ENCODE data around the gene RPL15. TPM values are rescaled to one million over a fixed set of nuclear protein-coding genes. Genes with fewer than 3 reads are reported as not detected.

RPL15 gene
- total and polyA plus RNA-seq, 10 of the 15 experiments (the other 5 are each of a cell fraction or from before 2014, with no cell fraction given): 2,885 to 10,761 (median 4,017) TPM

DNA sequence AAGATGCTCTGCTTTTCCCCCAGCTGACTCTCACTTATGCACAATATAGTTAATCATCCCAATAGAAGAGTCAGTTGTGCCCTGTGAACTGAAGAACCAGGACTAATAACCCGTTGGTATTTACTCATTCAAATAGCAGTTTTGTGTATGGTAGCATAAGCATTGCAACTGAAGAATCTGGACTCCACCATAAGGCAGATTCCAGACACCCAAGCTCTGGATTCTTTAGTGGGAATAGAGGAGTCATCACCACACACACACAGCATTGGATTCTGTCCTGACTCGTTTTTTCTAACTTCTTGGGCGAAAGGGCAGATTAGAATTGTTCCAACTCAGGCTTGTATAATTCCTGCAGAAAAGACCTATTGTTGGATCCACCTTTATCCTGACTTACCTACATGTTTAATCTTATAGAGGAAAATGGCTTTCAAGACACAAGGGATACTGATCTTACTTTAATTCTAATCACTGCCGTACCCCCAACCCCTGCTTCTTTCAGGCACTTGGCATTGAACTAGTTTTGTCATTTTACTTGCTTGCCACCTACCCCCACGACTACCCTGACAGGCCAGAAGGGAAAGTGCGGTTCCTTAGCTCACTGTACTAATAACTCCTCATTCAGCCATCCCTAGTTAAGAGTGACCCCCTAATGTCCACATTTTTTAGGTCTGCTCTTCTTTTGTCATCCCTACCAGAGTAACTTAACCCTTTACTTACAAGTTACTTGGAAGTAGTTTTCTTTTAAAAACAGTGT lies 42.4 kb upstream of the RPL15 start:
- SMC1A ChIA-PET (ENCODE audit: uncharacterized antibody, unreplicated experiment): interaction anchor here (0.8 to 1.8 kb wide), 7 partner anchors 13 to 123 kb away, joined by 3 to 5 read pairs (median 4); no protein-coding TSS in a partner anchor
- Histone ChIP-seq H2AFZ (ENCODE audit: control insufficient read depth, low read depth, low read length) (no peak overlapping the region), H4K20me1 (ENCODE audit: control insufficient read depth, insufficient read depth) (no peaks in the 10 kb centered on the region), H3K27me3 (replicated peaks in 1 of 2; ENCODE audit: control insufficient read depth in 2 of 2, insufficient read depth in 2 of 2, low read length in 1 of 2) (no peaks in the 10 kb centered on the region), H3K27ac (ENCODE audit: control insufficient read depth, insufficient read depth) (no peak overlapping the region), H3K36me3 (ENCODE audit: control insufficient read depth in 2 of 2, insufficient read depth in 2 of 2, low read length in 1 of 2) (peaks cover 2 to 5% of the 10 kb centered on the region in 2 experiments; a peak in 3 of 4 replicates), H3K4me1 (ENCODE audit: control insufficient read depth, insufficient read depth, low read length) (no peaks in the 10 kb centered on the region), H3K9me3 (replicated peaks; ENCODE audit: control insufficient read depth, insufficient read depth, low read length) (no peaks in the 10 kb centered on the region), H3K4me3 (no peak overlapping the region), H3K9ac (ENCODE audit: control insufficient read depth, insufficient read depth, low read length) (no peak overlapping the region), H3K4me2 (ENCODE audit: control insufficient read depth, insufficient read depth) (no peak overlapping the region), H3K79me2 (ENCODE audit: control insufficient read depth, insufficient read depth, low read length) (peaks cover 42% of the 10 kb centered on the region)
- POLR2A ChIA-PET: interaction anchor here (1.6 kb wide), 1 partner anchor 42 kb away, joined by 3 read pairs; the partner anchor contains the start of genes NKIRAS1 and RPL15
- CTCF ChIA-PET: interaction anchor here (0.6 to 2.3 kb wide), 6 partner anchors 14 to 390 kb away, joined by 3 to 9 read pairs (median 5); no protein-coding TSS in a partner anchor
- ATAC-seq (peak; percentile 23), DNase-seq (ENCODE audit: low read depth, low spot score) (no peak), FAIRE-seq (no peak)
- intact Hi-C loops (cut with micrococcal nuclease; ENCODE audit: unreplicated experiment): no loop called here
- RAD21 ChIA-PET (ENCODE audit: unreplicated experiment): interaction anchor here (0.7 to 1.4 kb wide), 2 partner anchors 17 to 37 kb away, joined by 3 read pairs; no protein-coding TSS in a partner anchor
- BruUV-seq (replicated peaks): no TSS peak
- in situ Hi-C loops (cut with MboI): no loop called here
- 75% methylated on average over 6 of the region's 6 CpGs for WGBS (ENCODE audit: insufficient coverage, insufficient replicate concordance, low lambda C conversion rate, missing lambda C conversion rate)
- TF ChIP-seq RUNX3 (IDR thresholded peaks at IDR 0.05; ENCODE audit: low read length): no peak
- no peak for TF ChIP-seq STAT3 (IDR thresholded peaks at IDR 0.05; ENCODE audit: low read depth, low read length)
- no peak for TF ChIP-seq ASH2L (IDR thresholded peaks at IDR 0.05; ENCODE audit: borderline replicate concordance, low read depth)
- no peak for TF ChIP-seq ATF7 (IDR thresholded peaks at IDR 0.05; ENCODE audit: low read depth)
- TF ChIP-seq JUNB (IDR thresholded peaks at IDR 0.05): no peak
- TF ChIP-seq MXI1 (IDR thresholded peaks at IDR 0.05; ENCODE audit: low read depth, low read length): no peak
- TF ChIP-seq CBX3 (IDR thresholded peaks at IDR 0.05; ENCODE audit: borderline replicate concordance, low read depth): no peak
- TF ChIP-seq KAT2A (conservative IDR thresholded peaks at IDR 0.05; ENCODE audit: control insufficient read depth, low read depth, low read length): no peak
